GM12892 (cell line): ENCODE measurements around the gene PPP2R5E.

ENCODE experiments used
- POLR2A ChIP-seq: IDR thresholded peaks from 2 replicates; pipeline ENCODE4 v1.6.1; 2011; ENCODE audit warnings: low read depth, low read length, control low read depth
- POLR2AphosphoS5 ChIP-seq: IDR thresholded peaks from 2 replicates; pipeline ENCODE4 v1.6.1; 2011; ENCODE audit warnings: low read depth, low read length, control low read depth

GRCh38 chr14:63562405-63562804 lies 19.2 kb upstream of the PPP2R5E start:
- TF ChIP-seq POLR2AphosphoS5 (no peak), POLR2A (no peak)
